OCI-LY3 (cell line): Measurements from ENCODE around the gene SPATA22.

Source experiments
- H2AFZ ChIP-seq: fragments of 200-600, 300-600 bp; shearing (Covaris generic); 2 replicates; pipeline ENCODE4 v1.6.0; 2014; ENCODE audit warnings: antibody characterized with exemption, low read depth, low read length
- H3K27ac ChIP-seq: fragments of 200-600, 300-600 bp; sonication (generic); 2 replicates; pipeline ENCODE4 v1.5.1; 2014; ENCODE audit warnings: mild to moderate bottlenecking, low read length, moderate library complexity, mixed read lengths
- H3K27me3 ChIP-seq: fragments of 200-600, 300-600 bp; sonication (generic); 2 replicates; pipeline ENCODE4 v1.6.1; 2014; ENCODE audit warnings: low read depth, low read length, mixed read lengths
- H3K36me3 ChIP-seq: fragments of 200-600, 300-600 bp; sonication (generic); replicated peaks from 2 replicates; pipeline ENCODE3; 2014; ENCODE audit warnings: low read depth, low read length, mixed read lengths
- H3K4me1 ChIP-seq: fragments of 300-600, 200-600 bp; sonication (generic); 2 replicates; pipeline ENCODE4 v1.6.1; 2014; ENCODE audit warnings: low read length, mixed read lengths
- H3K4me2 ChIP-seq: fragments of 200-600, 300-600 bp; sonication (generic); 2 replicates; pipeline ENCODE4 v1.6.1; 2014; ENCODE audit warnings: low read length, mixed read lengths
- H3K4me3 ChIP-seq: fragments of 300-600, 200-600 bp; sonication (generic); 2 replicates; pipeline ENCODE4 v1.5.1; 2014; ENCODE audit warnings: antibody characterized with exemption, mild to moderate bottlenecking, low read length, moderate library complexity
- H3K79me2 ChIP-seq: fragments of 300-600, 200-600 bp; shearing (Covaris generic); 2 replicates; pipeline ENCODE4 v1.6.1; 2014; ENCODE audit warnings: mild to moderate bottlenecking, low read length, mixed read lengths
- H3K9ac ChIP-seq: fragments of 300-600, 200-600 bp; shearing (Covaris generic); 2 replicates; pipeline ENCODE4 v1.6.0; 2014; ENCODE audit warnings: mild to moderate bottlenecking, low read length, moderate library complexity
- H3K9me3 ChIP-seq: fragments of 200-600, 300-600 bp; shearing (Covaris generic); 2 replicates; pipeline ENCODE4 v1.6.1; 2014; ENCODE audit warnings: low read length, mixed read lengths; ENCODE audit not compliant: insufficient read depth
- H4K20me1 ChIP-seq: fragments of 200-600, 300-600 bp; sonication (generic); 2 replicates; pipeline ENCODE4 v1.6.1; 2016; ENCODE audit warnings: low read length, mixed read lengths; ENCODE audit not compliant: insufficient read depth
- CTCF ChIP-seq: fragments of 200-600, 300-600 bp; sonication (generic); IDR thresholded peaks from 2 replicates; pipeline ENCODE4 v1.5.1; 2014; ENCODE audit warnings: antibody characterized with exemption, low read length, low read depth
- EZH2phosphoT487 ChIP-seq: fragments of 200-600 bp; shearing (Covaris generic); IDR thresholded peaks from 2 replicates; pipeline ENCODE4 v1.6.1; 2018; ENCODE audit warnings: antibody characterized with exemption, mixed run types, low read depth

Gene SPATA22

GRCh38 chr17:3507071-3507470 lies 35.5 kb upstream of the SPATA22 start:
- Histone ChIP-seq H3K36me3 (no peaks in the 10 kb centered on the region), H3K4me2 (no peak overlapping the region), H3K4me1 (no peaks in the 10 kb centered on the region), H3K9me3 (no peaks in the 10 kb centered on the region), H2AFZ (no peak overlapping the region), H3K79me2 (no peaks in the 10 kb centered on the region), H4K20me1 (no peaks in the 10 kb centered on the region), H3K9ac (no peak overlapping the region), H3K27ac (no peak overlapping the region), H3K27me3 (no peaks in the 10 kb centered on the region), H3K4me3 (no peak overlapping the region)
- TF ChIP-seq EZH2phosphoT487 (no peak), CTCF (no peak)

GRCh38 chr17:3506054-3506453 lies 34.4 kb upstream of the SPATA22 start:
- Histone ChIP-seq H3K36me3 (no peaks in the 10 kb centered on the region), H3K79me2 (no peaks in the 10 kb centered on the region)

GRCh38 chr17:3505008-3505407 lies 33.4 kb upstream of the SPATA22 start:
- Histone ChIP-seq H2AFZ (no peak overlapping the region), H3K79me2 (no peaks in the 10 kb centered on the region), H3K4me2 (no peak overlapping the region), H3K9me3 (no peaks in the 10 kb centered on the region), H3K9ac (no peak overlapping the region), H4K20me1 (no peaks in the 10 kb centered on the region), H3K4me1 (no peaks in the 10 kb centered on the region), H3K36me3 (no peaks in the 10 kb centered on the region), H3K4me3 (no peak overlapping the region), H3K27ac (no peak overlapping the region), H3K27me3 (no peaks in the 10 kb centered on the region)
- TF ChIP-seq EZH2phosphoT487, result no peak
- TF ChIP-seq CTCF, result no peak

More at GRCh38 chr17:3506054-3506453, 34.4 kb upstream of the SPATA22 start:
- TF ChIP-seq EZH2phosphoT487 (no peak), CTCF (no peak)
- Histone ChIP-seq H3K9ac (no peak overlapping the region), H3K4me1 (no peaks in the 10 kb centered on the region), H3K27ac (no peak overlapping the region), H4K20me1 (no peaks in the 10 kb centered on the region), H3K4me2 (no peak overlapping the region), H3K4me3 (no peak overlapping the region), H3K9me3 (no peaks in the 10 kb centered on the region), H2AFZ (no peak overlapping the region), H3K27me3 (no peaks in the 10 kb centered on the region)

- no peak overlapping the region for H3K4me3 ChIP-seq
- no peak overlapping the region for H3K27ac ChIP-seq
- no peak overlapping the region for H3K9ac ChIP-seq
- no peak overlapping the region for H3K4me2 ChIP-seq
- TF ChIP-seq EZH2phosphoT487 (no peak), CTCF (no peak)
- no peak overlapping the region for H2AFZ ChIP-seq
- no peaks in the 10 kb centered on the region for H3K36me3 ChIP-seq
- no peaks in the 10 kb centered on the region for H3K27me3 ChIP-seq
- H3K79me2 ChIP-seq, result no peaks in the 10 kb centered on the region
- H4K20me1 ChIP-seq, result no peaks in the 10 kb centered on the region
- no peaks in the 10 kb centered on the region for H3K9me3 ChIP-seq
- H3K4me1 ChIP-seq, result no peaks in the 10 kb centered on the region
Observed at GRCh38 chr17:3503285-3503684, 31.7 kb upstream of the SPATA22 start.
